Heart left ventricle (tissue), 13 donors: Measurements from ENCODE around the gene FSTL5.

Experiments used
- POLR2A ChIP-seq, 2 donors: fragments of 450-650 bp; IDR thresholded peaks; one replicate each; pipeline ENCODE4 v1.6.1; 2017; ENCODE audit warnings: antibody characterized with exemption in 2 of 2, mild to moderate bottlenecking in 2 of 2, moderate library complexity in 2 of 2
- TF ChIP-seq, protein P1 (sequence below), 12 donors: fragments of 200-600 bp; sonication (generic) in 4 of 12; IDR thresholded peaks; one replicate each; pipeline versions ENCODE4 v1.5.0 to v1.8.0; 2018 to 2022; ENCODE audit warnings: antibody characterized with exemption in 12 of 12, mild to moderate bottlenecking in 5 of 12
- donor health status: ischemic (EF 13 %, LVEDD 7.1; RV severe dilation, severe dysfunction).
- donor health status: DM: no; HTN: yes; CAD: no.
- donor health status: DM: no; HTN: no; CAD: no.
- donor health status: ischemic (EF 25% LVEDD 6.9; RV normal size, moderate dysfunction).
- donor health status: ischemic (EF 25% LVEDD 5.7; RV mildly dilated, moderate dysfunction).
- donor health status: ischemic (EF 35%, LVEDD 5.7; RV mildly dilated, moderate dysfunction).
- donor health status: nonischemic (EF 11% LVEDD 7.7; RV severe dilation, severe dysfunction).
- donor health status: DM: yes; HTN: yes; CAD: no.
- donor health status: PGD.
- donor health status: ischemic (EF 29% LVEDD 5.4; RV normal size, mild dysfunction).
- donor health status: nonischemic (EF 23%, LVEDD 6.1; RV moderate dilation, normal function).

DNA sequence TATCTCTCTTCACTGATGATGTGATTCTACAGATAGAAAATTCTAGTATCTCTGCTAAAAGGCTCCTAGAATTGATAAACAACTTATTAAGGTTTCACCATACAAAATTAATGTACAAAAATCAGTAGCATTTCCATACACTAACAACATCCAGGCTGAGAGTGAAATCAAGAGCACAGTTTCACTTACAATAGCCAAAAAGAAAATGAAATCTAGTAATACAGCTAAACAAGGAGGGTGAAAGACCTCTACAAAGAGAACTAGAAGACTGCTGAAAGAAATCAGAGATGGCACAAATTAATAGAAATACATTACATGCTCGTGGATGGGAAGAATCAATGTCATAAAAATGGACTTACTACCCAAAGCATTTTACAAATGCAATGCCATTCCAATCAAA lies 751.9 kb downstream of the FSTL5 start:
- TF ChIP-seq, protein P1, sequence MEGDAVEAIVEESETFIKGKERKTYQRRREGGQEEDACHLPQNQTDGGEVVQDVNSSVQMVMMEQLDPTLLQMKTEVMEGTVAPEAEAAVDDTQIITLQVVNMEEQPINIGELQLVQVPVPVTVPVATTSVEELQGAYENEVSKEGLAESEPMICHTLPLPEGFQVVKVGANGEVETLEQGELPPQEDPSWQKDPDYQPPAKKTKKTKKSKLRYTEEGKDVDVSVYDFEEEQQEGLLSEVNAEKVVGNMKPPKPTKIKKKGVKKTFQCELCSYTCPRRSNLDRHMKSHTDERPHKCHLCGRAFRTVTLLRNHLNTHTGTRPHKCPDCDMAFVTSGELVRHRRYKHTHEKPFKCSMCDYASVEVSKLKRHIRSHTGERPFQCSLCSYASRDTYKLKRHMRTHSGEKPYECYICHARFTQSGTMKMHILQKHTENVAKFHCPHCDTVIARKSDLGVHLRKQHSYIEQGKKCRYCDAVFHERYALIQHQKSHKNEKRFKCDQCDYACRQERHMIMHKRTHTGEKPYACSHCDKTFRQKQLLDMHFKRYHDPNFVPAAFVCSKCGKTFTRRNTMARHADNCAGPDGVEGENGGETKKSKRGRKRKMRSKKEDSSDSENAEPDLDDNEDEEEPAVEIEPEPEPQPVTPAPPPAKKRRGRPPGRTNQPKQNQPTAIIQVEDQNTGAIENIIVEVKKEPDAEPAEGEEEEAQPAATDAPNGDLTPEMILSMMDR (IDR thresholded peaks at IDR 0.05) = no peak
- TF ChIP-seq POLR2A (IDR thresholded peaks at IDR 0.05) = no peak
